Measurements from ENCODE around the gene LBHD2. TPM values are rescaled to one million over a fixed set of nuclear protein-coding genes. Genes with fewer than 3 reads are reported as not detected.

The LBHD2 gene
- total and polyA plus RNA-seq, 2 of the 13 experiments (the other 11 are each of a cell fraction or from before 2014, with no cell fraction given), result 0.67 to 1.00 TPM

DNA sequence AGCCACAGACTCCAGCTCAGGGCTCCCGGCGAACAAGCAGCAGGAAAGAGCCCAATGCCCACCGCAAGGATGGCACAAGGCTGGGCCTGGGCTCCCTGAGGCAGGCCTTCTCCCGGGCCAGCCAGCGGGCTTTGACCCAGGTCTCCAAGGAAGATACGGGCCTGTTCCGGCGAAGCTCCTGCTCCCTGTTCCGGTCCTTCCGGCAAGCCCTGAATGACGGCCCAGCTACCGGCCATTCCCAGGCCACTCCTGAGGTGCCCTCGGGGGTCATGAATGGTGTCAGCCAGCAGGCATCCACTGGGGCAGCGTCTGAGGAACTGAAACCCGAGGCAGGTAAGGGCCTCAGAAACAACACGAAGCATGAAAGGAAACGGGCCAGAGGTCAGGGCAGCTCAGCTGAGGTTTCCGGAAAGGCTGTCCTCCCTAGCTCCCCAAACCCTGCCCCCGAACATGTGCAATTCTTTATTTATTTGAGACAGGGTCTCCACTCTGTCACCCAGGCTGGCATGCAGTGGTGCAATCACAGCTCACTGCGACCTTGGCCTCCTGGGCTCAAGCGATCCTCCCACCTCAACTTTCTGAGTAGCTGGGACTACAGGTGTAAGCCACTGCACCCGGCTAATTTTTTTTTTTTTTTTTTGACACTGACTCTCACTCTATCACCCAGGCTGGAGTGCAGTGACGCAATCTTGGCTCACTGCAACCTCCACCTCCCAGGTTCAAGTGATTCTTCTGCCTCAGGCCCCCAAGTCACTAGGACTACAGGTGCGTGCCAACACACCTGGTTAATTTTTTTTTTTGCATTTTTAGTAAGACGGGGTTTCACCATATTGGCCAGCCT lies 16.5 kb downstream of the LBHD2 start (continued):
- TF ChIP-seq ATAD3A (CRISPR knock-in tag; IDR thresholded peaks at IDR 0.05), result no peak
- TF ChIP-seq NFIB (CRISPR knock-in tag; IDR thresholded peaks at IDR 0.05; ENCODE audit: borderline replicate concordance), result no peak
- TF ChIP-seq, protein P1, sequence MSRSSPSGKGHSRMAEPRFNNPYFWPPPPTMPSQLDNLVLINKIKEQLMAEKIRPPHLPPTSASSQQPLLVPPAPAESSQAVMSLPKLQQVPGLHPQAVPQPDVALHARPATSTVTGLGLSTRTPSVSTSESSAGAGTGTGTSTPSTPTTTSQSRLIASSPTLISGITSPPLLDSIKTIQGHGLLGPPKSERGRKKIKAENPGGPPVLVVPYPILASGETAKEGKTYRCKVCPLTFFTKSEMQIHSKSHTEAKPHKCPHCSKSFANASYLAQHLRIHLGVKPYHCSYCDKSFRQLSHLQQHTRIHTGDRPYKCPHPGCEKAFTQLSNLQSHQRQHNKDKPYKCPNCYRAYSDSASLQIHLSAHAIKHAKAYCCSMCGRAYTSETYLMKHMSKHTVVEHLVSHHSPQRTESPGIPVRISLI (CRISPR knock-in tag; IDR thresholded peaks at IDR 0.05; ENCODE audit: borderline replicate concordance), result peak; percentile 97
- TF ChIP-seq, protein P2, sequence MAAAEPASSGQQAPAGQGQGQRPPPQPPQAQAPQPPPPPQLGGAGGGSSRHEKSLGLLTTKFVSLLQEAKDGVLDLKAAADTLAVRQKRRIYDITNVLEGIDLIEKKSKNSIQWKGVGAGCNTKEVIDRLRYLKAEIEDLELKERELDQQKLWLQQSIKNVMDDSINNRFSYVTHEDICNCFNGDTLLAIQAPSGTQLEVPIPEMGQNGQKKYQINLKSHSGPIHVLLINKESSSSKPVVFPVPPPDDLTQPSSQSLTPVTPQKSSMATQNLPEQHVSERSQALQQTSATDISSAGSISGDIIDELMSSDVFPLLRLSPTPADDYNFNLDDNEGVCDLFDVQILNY (CRISPR knock-in tag; conservative IDR thresholded peaks at IDR 0.05), result no peak; the same call in 1 of the 2 replicates
- no peak for TF ChIP-seq SMYD3 (CRISPR knock-in tag; IDR thresholded peaks at IDR 0.05)
- TF ChIP-seq SIN3A (IDR thresholded peaks at IDR 0.05; ENCODE audit: borderline replicate concordance, low read depth, low read length), result peak; percentile 86
- 0 out of 2 replicates have a peak, but pooled peaks have one; percentile 35 for TF ChIP-seq ZNF44 (CRISPR knock-in tag; IDR thresholded peaks at IDR 0.05)
- TF ChIP-seq ZNF3 (CRISPR knock-in tag; IDR thresholded peaks at IDR 0.05), result no peak
- TF ChIP-seq, protein P3, sequence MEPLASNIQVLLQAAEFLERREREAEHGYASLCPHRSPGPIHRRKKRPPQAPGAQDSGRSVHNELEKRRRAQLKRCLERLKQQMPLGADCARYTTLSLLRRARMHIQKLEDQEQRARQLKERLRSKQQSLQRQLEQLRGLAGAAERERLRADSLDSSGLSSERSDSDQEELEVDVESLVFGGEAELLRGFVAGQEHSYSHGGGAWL (CRISPR knock-in tag; IDR thresholded peaks at IDR 0.05), result no peak; the same call in none of the 2 replicates
- TF ChIP-seq SRY (CRISPR knock-in tag; IDR thresholded peaks at IDR 0.05), result 0 out of 2 replicates have a peak, but pooled peaks have one; percentile 50
- TF ChIP-seq, protein P4, sequence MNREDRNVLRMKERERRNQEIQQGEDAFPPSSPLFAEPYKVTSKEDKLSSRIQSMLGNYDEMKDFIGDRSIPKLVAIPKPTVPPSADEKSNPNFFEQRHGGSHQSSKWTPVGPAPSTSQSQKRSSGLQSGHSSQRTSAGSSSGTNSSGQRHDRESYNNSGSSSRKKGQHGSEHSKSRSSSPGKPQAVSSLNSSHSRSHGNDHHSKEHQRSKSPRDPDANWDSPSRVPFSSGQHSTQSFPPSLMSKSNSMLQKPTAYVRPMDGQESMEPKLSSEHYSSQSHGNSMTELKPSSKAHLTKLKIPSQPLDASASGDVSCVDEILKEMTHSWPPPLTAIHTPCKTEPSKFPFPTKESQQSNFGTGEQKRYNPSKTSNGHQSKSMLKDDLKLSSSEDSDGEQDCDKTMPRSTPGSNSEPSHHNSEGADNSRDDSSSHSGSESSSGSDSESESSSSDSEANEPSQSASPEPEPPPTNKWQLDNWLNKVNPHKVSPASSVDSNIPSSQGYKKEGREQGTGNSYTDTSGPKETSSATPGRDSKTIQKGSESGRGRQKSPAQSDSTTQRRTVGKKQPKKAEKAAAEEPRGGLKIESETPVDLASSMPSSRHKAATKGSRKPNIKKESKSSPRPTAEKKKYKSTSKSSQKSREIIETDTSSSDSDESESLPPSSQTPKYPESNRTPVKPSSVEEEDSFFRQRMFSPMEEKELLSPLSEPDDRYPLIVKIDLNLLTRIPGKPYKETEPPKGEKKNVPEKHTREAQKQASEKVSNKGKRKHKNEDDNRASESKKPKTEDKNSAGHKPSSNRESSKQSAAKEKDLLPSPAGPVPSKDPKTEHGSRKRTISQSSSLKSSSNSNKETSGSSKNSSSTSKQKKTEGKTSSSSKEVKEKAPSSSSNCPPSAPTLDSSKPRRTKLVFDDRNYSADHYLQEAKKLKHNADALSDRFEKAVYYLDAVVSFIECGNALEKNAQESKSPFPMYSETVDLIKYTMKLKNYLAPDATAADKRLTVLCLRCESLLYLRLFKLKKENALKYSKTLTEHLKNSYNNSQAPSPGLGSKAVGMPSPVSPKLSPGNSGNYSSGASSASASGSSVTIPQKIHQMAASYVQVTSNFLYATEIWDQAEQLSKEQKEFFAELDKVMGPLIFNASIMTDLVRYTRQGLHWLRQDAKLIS (CRISPR knock-in tag; IDR thresholded peaks at IDR 0.05), result no peak; the same call in 1 of the 2 replicates
- TF ChIP-seq, protein P5, sequence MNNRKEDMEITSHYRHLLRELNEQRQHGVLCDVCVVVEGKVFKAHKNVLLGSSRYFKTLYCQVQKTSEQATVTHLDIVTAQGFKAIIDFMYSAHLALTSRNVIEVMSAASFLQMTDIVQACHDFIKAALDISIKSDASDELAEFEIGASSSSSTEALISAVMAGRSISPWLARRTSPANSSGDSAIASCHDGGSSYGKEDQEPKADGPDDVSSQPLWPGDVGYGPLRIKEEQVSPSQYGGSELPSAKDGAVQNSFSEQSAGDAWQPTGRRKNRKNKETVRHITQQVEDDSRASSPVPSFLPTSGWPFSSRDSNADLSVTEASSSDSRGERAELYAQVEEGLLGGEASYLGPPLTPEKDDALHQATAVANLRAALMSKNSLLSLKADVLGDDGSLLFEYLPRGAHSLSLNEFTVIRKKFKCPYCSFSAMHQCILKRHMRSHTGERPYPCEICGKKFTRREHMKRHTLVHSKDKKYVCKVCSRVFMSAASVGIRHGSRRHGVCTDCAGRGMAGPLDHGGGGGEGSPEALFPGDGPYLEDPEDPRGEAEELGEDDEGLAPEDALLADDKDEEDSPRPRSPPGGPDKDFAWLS (CRISPR knock-in tag; IDR thresholded peaks at IDR 0.05; ENCODE audit: borderline replicate concordance), result 0 out of 2 replicates have a peak, but pooled peaks have one; percentile 88
- TF ChIP-seq, protein P6, sequence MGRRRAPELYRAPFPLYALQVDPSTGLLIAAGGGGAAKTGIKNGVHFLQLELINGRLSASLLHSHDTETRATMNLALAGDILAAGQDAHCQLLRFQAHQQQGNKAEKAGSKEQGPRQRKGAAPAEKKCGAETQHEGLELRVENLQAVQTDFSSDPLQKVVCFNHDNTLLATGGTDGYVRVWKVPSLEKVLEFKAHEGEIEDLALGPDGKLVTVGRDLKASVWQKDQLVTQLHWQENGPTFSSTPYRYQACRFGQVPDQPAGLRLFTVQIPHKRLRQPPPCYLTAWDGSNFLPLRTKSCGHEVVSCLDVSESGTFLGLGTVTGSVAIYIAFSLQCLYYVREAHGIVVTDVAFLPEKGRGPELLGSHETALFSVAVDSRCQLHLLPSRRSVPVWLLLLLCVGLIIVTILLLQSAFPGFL (CRISPR knock-in tag; IDR thresholded peaks at IDR 0.05), result no peak
- peak; percentile 95 for TF ChIP-seq RARA (CRISPR knock-in tag; IDR thresholded peaks at IDR 0.05)
- TF ChIP-seq, protein P7, sequence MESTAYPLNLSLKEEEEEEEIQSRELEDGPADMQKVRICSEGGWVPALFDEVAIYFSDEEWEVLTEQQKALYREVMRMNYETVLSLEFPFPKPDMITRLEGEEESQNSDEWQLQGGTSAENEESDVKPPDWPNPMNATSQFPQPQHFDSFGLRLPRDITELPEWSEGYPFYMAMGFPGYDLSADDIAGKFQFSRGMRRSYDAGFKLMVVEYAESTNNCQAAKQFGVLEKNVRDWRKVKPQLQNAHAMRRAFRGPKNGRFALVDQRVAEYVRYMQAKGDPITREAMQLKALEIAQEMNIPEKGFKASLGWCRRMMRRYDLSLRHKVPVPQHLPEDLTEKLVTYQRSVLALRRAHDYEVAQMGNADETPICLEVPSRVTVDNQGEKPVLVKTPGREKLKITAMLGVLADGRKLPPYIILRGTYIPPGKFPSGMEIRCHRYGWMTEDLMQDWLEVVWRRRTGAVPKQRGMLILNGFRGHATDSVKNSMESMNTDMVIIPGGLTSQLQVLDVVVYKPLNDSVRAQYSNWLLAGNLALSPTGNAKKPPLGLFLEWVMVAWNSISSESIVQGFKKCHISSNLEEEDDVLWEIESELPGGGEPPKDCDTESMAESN (CRISPR knock-in tag; conservative IDR thresholded peaks at IDR 0.05), result peak; percentile 85; the same call in 1 of the 2 replicates
- TF ChIP-seq TOPORS (CRISPR knock-in tag; IDR thresholded peaks at IDR 0.05), result 0 out of 2 replicates have a peak, but pooled peaks have one; percentile 64
